Measurements from ENCODE around the gene CSNK1D. TPM values are rescaled to one million over a fixed set of nuclear protein-coding genes. Genes with fewer than 3 reads are reported as not detected.

CSNK1D gene
- total RNA-seq, 1 experiment from 2014 or later = 137 TPM

DNA sequence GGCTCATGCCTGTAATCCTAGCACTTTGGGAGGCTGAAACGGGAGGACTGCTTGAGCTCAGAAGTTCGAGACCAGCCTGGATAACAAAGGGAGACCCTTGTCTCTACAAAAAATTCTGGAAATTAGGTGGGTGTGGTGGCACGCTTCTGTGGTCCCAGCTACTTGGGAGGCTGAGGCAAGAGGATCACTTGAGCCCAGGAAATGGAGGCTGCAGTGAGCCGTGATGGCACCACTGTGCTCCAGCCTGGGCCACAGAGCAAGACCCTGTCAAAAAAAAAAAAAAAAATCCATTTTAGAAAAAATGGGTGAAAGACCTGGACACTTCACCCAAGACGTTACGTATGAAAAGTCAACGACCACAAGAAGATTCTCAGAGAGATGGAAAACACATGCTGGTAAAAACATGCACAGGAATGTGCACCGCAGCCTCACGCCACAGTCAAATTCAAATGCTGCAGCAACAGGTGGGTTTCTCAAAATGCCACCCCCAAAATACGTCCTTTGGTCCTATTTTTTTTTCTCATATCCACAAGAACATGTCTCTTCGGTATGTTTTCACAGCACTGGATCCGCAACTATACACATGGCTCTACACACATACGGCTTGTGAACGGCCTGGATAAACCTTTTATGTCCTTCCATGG, 17.1 kb downstream of the CSNK1D start:
- Mint-ChIP-seq H3K36me3 (ENCODE audit: insufficient read depth in 1 of 3, low read depth in 3 of 3) (peaks cover 76 to 83% (median 82%) of the 10 kb centered on the region in 3 experiments), H3K4me3 (no peak overlapping the region), H3K27ac (no peak overlapping the region), H3K9me3 (peaks cover 0 to 7% of the 10 kb centered on the region in 2 experiments; a peak in 2 of 5 replicates), H3K4me1 (0 out of 4 replicates have a peak, but pooled peaks cover 0 to 3% of the 10 kb centered on the region in 2 experiments), H3K27me3 (ENCODE audit: low read depth) (no peaks in the 10 kb centered on the region)
- H3K14ac ChIP-seq (ENCODE audit: insufficient read depth, low read length) = no peak overlapping the region
- no peak overlapping the region for H2AK5ac ChIP-seq (ENCODE audit: insufficient read length, low read length)
- H3K4me1 ChIP-seq (ENCODE audit: insufficient read depth, low read length) = no peaks in the 10 kb centered on the region
- H2AFZ ChIP-seq (ENCODE audit: low read length) = no peak overlapping the region
- no peak overlapping the region for H4K91ac ChIP-seq (ENCODE audit: insufficient read length, low read depth, low read length)
- H3K4ac ChIP-seq (ENCODE audit: low read depth, low read length) = no peak overlapping the region
- H4K5ac ChIP-seq (ENCODE audit: insufficient read length, low read depth, low read length) = no peak overlapping the region
- H3K9me3 ChIP-seq (ENCODE audit: control insufficient read depth, low read depth, low read length) = no peaks in the 10 kb centered on the region
- peaks cover 2% of the 10 kb centered on the region for H4K20me1 ChIP-seq (ENCODE audit: control insufficient read depth, insufficient read depth, insufficient read length)
- H3K18ac ChIP-seq (ENCODE audit: insufficient read length, low read depth, low read length) = no peak overlapping the region
- TF ChIP-seq, protein P1, sequence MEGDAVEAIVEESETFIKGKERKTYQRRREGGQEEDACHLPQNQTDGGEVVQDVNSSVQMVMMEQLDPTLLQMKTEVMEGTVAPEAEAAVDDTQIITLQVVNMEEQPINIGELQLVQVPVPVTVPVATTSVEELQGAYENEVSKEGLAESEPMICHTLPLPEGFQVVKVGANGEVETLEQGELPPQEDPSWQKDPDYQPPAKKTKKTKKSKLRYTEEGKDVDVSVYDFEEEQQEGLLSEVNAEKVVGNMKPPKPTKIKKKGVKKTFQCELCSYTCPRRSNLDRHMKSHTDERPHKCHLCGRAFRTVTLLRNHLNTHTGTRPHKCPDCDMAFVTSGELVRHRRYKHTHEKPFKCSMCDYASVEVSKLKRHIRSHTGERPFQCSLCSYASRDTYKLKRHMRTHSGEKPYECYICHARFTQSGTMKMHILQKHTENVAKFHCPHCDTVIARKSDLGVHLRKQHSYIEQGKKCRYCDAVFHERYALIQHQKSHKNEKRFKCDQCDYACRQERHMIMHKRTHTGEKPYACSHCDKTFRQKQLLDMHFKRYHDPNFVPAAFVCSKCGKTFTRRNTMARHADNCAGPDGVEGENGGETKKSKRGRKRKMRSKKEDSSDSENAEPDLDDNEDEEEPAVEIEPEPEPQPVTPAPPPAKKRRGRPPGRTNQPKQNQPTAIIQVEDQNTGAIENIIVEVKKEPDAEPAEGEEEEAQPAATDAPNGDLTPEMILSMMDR (conservative IDR thresholded peaks at IDR 0.05) = no peak
- H3K79me1 ChIP-seq (ENCODE audit: insufficient read depth, low read depth, low read length, poor library complexity, severe bottlenecking) = peaks cover 12% of the 10 kb centered on the region
- no peak overlapping the region for H2BK5ac ChIP-seq (ENCODE audit: insufficient read length, low read length)
- no peak overlapping the region for H3K56ac ChIP-seq (ENCODE audit: insufficient read length, low read depth, low read length)
- H2BK15ac ChIP-seq (ENCODE audit: low read depth, low read length) = no peak overlapping the region
- no peak overlapping the region for H4K8ac ChIP-seq (replicated peaks; ENCODE audit: insufficient read length, low read depth, low read length)
- H3T11ph ChIP-seq (ENCODE audit: low read length) = no peak overlapping the region
- H3K79me2 ChIP-seq (ENCODE audit: insufficient read depth, low read length) = peaks cover 2% of the 10 kb centered on the region; the same call in 1 of the 2 replicates
- peaks cover under 1% of the 10 kb centered on the region; the same call in 1 of the 2 replicates for H3K27me3 ChIP-seq (ENCODE audit: insufficient read depth, low read length)
- H3K4me2 ChIP-seq (ENCODE audit: insufficient read depth, insufficient read length, low read length) = no peak overlapping the region
- no peak overlapping the region for H2BK20ac ChIP-seq (ENCODE audit: low read depth, low read length, poor library complexity, severe bottlenecking)
- H3K27ac ChIP-seq (ENCODE audit: insufficient read length, low read depth, low read length) = no peak overlapping the region
- H2BK12ac ChIP-seq (ENCODE audit: insufficient read length, low read depth, low read length) = no peak overlapping the region
- no peak overlapping the region for H3K23ac ChIP-seq (ENCODE audit: insufficient read length, low read depth, low read length)
- no peaks in the 10 kb centered on the region for H3K23me2 ChIP-seq (ENCODE audit: insufficient read length, low read depth, low read length, poor library complexity, severe bottlenecking)
- no peak overlapping the region for H3K9ac ChIP-seq (ENCODE audit: extremely low read depth, insufficient read length, low read length)
- DNase-seq = no peak
- no peak overlapping the region for H2BK120ac ChIP-seq (ENCODE audit: low read depth, low read length, poor library complexity, severe bottlenecking)
- no CpG with 5 or more reads among the region's 14 CpGs for WGBS (ENCODE audit: extremely low coverage, insufficient read length, low lambda C conversion rate)

Data from H9 (cell line).